ENCODE results near the gene APOBEC3A.
"Not testable (repeated sequence)": the region's sequence is repeated elsewhere in the genome, so short reads cannot be mapped to it uniquely, and the experiment has no call there.

The APOBEC3A gene

DNA sequence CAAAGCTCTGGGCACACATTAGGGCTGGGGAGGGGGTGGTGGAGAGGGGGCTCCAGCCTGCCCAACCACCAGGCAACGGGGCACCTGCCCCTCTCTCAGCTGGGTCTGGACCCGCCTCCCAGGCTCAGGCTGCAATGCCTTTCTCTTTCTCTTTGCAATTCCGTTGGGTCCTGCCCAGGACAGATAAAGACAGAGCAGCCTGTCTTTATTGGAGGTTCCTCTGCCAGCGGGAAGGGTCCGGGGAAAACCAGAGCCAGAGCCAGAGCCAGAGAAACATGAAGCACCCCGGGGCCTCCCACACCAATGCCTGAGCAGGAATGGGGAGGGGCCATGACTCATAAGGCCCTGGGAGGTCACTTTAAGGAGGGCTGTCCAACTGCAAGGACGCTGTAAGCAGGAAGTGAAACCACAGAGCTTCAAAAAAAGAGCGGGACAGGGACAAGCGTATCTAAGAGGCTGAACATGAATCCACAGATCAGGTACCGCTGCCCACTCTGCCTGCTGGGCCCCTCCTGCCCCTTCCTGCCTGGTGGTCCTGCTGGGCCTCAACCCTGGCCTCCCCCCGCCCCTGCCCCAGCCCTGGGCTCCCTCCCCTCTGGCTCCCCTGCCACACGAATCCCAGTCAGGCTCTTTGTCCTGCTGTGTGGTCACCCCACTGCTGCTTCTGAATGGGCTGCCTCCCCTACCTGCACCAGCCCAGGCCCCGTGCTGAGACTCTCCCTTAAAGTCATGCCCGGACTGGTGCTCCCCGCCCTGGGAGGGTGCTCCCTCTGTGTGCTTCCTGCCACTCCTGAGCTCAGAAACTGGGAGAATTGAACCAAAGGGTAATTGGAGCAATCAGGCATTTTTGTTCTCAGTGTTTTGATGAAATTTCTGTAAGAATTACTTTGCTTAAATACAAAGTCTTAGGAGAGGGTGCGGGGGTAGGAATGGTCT lies 24.9 kb downstream of the APOBEC3A start, which contains the start of gene APOBEC3B (continued):
- TF ChIP-seq TCF4 (CRISPR knock-in tag; IDR thresholded peaks at IDR 0.05; ENCODE audit: borderline replicate concordance) (no peak), ZC3H10 (CRISPR knock-in tag; IDR thresholded peaks at IDR 0.05) (no peak)

GRCh38 chr22:38984224-38984623 lies 26.8 kb downstream of the APOBEC3A start:
- no peak for ATAC-seq
- TF ChIP-seq SNAI2 (CRISPR knock-in tag; IDR thresholded peaks at IDR 0.05) (no peak), ZFP3 (CRISPR knock-in tag; IDR thresholded peaks at IDR 0.05) (no peak), RARB (CRISPR knock-in tag; IDR thresholded peaks at IDR 0.05) (no peak), ZNF565 (CRISPR knock-in tag; conservative IDR thresholded peaks at IDR 0.05; ENCODE audit: low read depth) (no peak), ZNF8 (CRISPR knock-in tag; IDR thresholded peaks at IDR 0.05) (no peak), GLIS3 (CRISPR knock-in tag; IDR thresholded peaks at IDR 0.05) (no peak), ARNTL (CRISPR knock-in tag; IDR thresholded peaks at IDR 0.05; ENCODE audit: borderline replicate concordance, low read depth) (no peak), PATZ1 (CRISPR knock-in tag; IDR thresholded peaks at IDR 0.05; ENCODE audit: borderline replicate concordance) (no peak), ESRRG (CRISPR knock-in tag; IDR thresholded peaks at IDR 0.05) (no peak), TOX (CRISPR knock-in tag; IDR thresholded peaks at IDR 0.05; ENCODE audit: borderline replicate concordance) (no peak), ZNF70 (CRISPR knock-in tag; IDR thresholded peaks at IDR 0.05) (no peak), TSHZ2 (CRISPR knock-in tag; IDR thresholded peaks at IDR 0.05) (no peak), CSDC2 (CRISPR knock-in tag; IDR thresholded peaks at IDR 0.05) (no peak), ZC3H10 (CRISPR knock-in tag; IDR thresholded peaks at IDR 0.05) (no peak)
- TF ChIP-seq, protein P1, sequence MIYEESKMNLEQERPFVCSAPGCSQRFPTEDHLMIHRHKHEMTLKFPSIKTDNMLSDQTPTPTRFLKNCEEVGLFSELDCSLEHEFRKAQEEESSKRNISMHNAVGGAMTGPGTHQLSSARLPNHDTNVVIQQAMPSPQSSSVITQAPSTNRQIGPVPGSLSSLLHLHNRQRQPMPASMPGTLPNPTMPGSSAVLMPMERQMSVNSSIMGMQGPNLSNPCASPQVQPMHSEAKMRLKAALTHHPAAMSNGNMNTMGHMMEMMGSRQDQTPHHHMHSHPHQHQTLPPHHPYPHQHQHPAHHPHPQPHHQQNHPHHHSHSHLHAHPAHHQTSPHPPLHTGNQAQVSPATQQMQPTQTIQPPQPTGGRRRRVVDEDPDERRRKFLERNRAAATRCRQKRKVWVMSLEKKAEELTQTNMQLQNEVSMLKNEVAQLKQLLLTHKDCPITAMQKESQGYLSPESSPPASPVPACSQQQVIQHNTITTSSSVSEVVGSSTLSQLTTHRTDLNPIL (CRISPR knock-in tag; IDR thresholded peaks at IDR 0.05; ENCODE audit: low read depth), result no peak
- TF ChIP-seq, protein P2, sequence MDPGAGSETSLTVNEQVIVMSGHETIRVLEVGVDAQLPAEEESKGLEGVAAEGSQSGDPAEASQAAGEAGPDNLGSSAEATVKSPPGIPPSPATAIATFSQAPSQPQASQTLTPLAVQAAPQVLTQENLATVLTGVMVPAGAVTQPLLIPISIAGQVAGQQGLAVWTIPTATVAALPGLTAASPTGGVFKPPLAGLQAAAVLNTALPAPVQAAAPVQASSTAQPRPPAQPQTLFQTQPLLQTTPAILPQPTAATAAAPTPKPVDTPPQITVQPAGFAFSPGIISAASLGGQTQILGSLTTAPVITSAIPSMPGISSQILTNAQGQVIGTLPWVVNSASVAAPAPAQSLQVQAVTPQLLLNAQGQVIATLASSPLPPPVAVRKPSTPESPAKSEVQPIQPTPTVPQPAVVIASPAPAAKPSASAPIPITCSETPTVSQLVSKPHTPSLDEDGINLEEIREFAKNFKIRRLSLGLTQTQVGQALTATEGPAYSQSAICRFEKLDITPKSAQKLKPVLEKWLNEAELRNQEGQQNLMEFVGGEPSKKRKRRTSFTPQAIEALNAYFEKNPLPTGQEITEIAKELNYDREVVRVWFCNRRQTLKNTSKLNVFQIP (CRISPR knock-in tag; IDR thresholded peaks at IDR 0.05; ENCODE audit: borderline replicate concordance, low read depth), result no peak

DNA sequence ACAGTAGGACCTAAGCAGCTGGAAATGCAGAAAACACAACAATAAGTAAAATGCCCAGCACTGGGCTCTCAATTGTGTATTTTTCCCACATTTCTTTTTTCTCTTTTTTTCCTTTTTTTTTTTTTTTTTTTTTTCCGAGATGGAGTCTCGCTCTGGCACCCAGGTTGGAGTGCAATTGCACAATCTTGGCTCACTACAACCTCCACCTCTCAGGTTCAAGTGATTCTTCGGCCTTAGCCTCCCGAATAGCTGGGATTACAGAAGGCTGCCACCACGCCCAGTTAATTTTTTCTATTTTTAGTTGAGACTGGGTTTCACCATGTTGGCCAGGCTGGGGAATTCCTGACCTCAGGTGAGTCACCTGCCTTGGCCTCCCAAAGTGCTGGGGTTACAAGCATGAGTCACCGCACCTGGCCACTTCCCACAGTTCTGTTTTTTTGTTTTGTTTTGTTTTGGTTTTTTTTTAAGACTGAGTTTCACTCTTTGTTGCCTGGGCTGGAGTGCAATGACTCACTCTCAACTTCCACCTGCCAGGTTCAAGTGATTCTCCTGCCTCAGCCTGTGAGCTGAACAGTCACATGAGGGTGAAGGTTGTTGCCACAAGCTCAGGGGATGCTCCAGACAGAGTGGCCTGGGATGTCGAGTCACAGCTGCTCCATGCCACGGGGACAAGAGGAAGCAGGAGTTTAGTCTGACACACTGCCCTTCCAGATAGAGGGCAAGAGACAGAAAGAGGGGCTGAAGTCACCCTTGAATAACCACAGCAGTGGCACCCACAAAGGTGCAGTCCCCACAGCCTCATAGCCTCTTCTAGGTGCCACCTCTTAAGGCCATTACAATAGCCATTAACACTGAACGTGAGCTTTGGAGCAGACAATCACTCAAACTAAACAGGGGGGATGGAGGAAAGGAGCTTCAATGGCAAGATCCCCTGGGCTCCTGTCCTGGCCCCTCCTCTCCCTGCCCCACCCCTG lies 27.7 kb downstream of the APOBEC3A start:
- not testable (repeated sequence) for ATAC-seq

DNA sequence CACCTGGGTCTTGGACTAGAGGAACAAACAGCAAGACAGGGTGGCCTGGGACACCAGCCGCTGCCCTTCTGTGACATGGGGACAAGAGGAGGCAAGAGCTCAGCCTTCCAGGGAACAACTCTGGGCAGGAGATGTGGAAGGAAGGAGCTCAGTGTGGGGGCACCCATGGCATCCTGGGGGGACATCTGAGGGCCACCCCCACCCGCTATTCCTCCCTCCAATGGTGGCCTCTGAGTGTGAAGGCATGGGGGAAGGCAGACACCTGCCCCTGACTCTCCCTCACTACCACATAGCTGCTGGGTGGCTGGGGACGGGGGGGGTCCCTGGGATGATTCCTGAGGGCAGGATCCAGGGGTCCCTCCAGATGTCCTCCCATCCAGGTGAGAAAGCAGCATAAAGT lies 29.2 kb downstream of the APOBEC3A start:
- TF ChIP-seq, protein P2 (CRISPR knock-in tag; IDR thresholded peaks at IDR 0.05; ENCODE audit: borderline replicate concordance, low read depth), result no peak
- TF ChIP-seq, protein P1 (CRISPR knock-in tag; IDR thresholded peaks at IDR 0.05; ENCODE audit: low read depth), result no peak
- no peak for TF ChIP-seq ZC3H10 (CRISPR knock-in tag; IDR thresholded peaks at IDR 0.05)
- no peak for TF ChIP-seq BACH2 (CRISPR knock-in tag; IDR thresholded peaks at IDR 0.05; ENCODE audit: borderline replicate concordance)
- no peak for TF ChIP-seq TSHZ2 (CRISPR knock-in tag; IDR thresholded peaks at IDR 0.05)
- TF ChIP-seq RARB (CRISPR knock-in tag; IDR thresholded peaks at IDR 0.05), result no peak
- TF ChIP-seq GLIS3 (CRISPR knock-in tag; IDR thresholded peaks at IDR 0.05), result no peak
- ATAC-seq, result no peak

Measured in SK-N-SH treated with all-trans-retinoic acid at 6 μM for 48 hours (cell line).